Measurements from ENCODE around the gene CAPN15.

The CAPN15 gene

DNA sequence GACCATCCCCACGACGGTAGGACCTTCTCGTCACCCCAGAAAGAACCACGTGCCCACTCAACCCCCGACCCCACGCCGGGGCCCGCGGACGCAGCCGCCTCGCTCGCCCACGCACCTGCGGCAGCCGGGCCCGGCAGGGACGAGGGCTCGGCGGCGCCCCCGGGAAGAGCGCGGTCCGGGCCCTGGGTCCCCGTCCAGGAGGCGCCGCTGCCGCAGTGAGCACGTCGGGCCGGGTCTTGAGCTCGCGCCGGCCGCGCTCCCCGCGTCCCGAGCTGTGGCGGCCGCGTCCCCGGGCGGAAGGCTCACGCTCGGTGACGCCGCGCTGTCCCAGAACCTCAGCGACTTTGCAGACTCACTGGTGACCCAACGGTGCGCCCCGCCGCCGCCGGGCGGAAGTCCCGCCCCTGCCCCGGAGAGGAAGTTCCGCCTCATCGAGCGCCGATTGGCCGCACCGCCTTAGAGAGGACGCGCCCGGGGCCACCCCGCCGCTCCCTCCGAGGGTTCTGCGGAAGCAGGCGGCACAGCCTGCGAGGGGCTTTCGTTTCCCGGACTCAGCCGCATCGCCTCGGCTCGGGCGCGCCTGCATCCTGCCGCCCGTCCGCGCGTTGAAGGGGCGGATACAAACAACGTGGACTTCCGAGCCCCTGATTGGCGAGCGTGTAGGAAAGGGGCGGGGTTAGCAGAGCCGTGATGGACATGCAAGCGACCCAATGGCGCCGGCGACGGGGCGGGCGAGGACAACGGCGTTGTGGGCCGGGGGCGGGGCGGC, 61.6 kb downstream of the CAPN15 start:
- no peaks in the 10 kb centered on the region for H3K9me3 ChIP-seq (ENCODE audit: severe bottlenecking)
- peak; percentile 96 for DNase-seq (ENCODE audit: low spot score)
- H3K4me3 ChIP-seq (ENCODE audit: severe bottlenecking): peak overlapping the region; percentile 57
- peak; percentile 64 for ATAC-seq (ENCODE audit: low read depth)
- peak overlapping the region; percentile 87 for H3K27ac ChIP-seq (ENCODE audit: poor library complexity, severe bottlenecking)
- peaks cover 26% of the 10 kb centered on the region for H3K4me1 ChIP-seq (ENCODE audit: insufficient read depth, poor library complexity, severe bottlenecking)
- TF ChIP-seq, protein P1, sequence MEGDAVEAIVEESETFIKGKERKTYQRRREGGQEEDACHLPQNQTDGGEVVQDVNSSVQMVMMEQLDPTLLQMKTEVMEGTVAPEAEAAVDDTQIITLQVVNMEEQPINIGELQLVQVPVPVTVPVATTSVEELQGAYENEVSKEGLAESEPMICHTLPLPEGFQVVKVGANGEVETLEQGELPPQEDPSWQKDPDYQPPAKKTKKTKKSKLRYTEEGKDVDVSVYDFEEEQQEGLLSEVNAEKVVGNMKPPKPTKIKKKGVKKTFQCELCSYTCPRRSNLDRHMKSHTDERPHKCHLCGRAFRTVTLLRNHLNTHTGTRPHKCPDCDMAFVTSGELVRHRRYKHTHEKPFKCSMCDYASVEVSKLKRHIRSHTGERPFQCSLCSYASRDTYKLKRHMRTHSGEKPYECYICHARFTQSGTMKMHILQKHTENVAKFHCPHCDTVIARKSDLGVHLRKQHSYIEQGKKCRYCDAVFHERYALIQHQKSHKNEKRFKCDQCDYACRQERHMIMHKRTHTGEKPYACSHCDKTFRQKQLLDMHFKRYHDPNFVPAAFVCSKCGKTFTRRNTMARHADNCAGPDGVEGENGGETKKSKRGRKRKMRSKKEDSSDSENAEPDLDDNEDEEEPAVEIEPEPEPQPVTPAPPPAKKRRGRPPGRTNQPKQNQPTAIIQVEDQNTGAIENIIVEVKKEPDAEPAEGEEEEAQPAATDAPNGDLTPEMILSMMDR (IDR thresholded peaks at IDR 0.05; ENCODE audit: poor library complexity, severe bottlenecking): no peak
- no peaks in the 10 kb centered on the region for H3K36me3 ChIP-seq (ENCODE audit: low read depth)
- H3K27me3 ChIP-seq (ENCODE audit: insufficient read depth, poor library complexity, severe bottlenecking): no peaks in the 10 kb centered on the region

DNA sequence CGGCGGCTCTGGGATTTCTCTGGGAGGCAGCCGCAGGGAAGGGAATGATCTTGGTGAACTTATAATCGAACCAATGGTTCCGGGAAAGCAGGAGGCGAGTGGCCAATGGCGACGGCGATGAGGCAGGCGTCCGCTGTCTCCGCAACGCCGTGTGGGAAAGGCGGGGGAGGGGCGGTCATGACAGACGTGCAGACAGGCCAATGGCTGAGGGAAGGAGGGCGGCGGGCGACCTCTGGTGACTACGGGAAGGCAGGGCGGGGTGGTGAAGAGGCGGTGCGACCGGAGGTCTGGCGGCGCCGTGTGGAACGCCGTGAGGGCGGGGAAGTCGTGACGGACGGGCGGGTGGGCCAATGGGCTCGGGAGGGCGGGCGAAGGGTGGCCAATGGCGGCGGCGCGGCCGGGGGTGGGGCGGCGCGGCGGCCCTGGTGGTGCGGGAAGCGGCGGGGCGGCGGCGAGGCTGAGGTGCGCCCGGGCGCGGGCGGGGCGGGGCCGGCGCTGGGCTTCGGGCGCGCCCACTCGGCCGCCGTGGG, 62.2 kb downstream of the CAPN15 start, which contains the start of gene RAB40C:
RAB40C (plus strand) TSS at position 409 of the 530 bp plus-strand sequence. CDS start 226 bp downstream, outside the sequence.
- Histone ChIP-seq H3K4me3 (ENCODE audit: severe bottlenecking) (peak within 1 kb of the TSS; percentile 57), H3K27ac (ENCODE audit: poor library complexity, severe bottlenecking) (peak within 1 kb of the TSS; percentile 87), H3K4me1 (ENCODE audit: insufficient read depth, poor library complexity, severe bottlenecking) (peaks cover 26% of the 10 kb centered on the region), H3K27me3 (ENCODE audit: insufficient read depth, poor library complexity, severe bottlenecking) (no peaks in the 10 kb centered on the region), H3K36me3 (ENCODE audit: low read depth) (no peaks in the 10 kb centered on the region), H3K9me3 (ENCODE audit: severe bottlenecking) (no peaks in the 10 kb centered on the region)
- DNase-seq (ENCODE audit: low spot score) (peak; percentile 100), ATAC-seq (ENCODE audit: low read depth) (peak; percentile 72)
- TF ChIP-seq, protein P1 (IDR thresholded peaks at IDR 0.05; ENCODE audit: poor library complexity, severe bottlenecking): no peak

DNA sequence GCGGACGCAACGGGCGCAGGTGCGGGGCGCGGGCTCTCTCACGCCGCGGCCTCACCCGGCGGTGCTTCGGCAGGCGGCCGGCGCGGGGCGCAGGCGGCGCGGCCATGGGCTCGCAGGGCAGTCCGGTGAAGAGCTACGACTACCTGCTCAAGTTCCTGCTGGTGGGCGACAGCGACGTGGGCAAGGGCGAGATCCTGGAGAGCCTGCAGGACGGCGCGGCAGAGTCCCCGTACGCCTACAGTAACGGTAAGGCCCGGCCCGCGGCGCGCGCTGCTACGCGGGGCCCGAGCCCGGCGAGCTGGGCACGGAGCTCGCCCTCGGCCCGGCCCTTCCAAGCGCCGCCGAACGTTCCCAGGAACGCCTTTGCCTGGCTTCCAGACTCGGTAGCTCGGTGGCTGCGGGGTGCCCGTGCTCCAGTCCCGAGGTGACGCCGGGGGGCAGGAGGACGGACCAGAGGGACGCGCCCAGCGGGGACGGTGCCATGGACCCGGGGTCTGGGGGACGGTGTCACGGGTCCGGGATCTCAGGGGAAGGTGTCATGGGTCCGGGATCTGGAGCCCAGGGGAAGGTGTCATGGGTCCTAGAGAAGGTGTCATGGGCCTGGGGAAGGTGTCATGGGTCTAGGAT, 62.8 kb downstream of the CAPN15 start:
- TF ChIP-seq, protein P1 (IDR thresholded peaks at IDR 0.05; ENCODE audit: poor library complexity, severe bottlenecking): no peak
- ATAC-seq (ENCODE audit: low read depth) (no peak), DNase-seq (ENCODE audit: low spot score) (no peak)
- Histone ChIP-seq H3K4me1 (ENCODE audit: insufficient read depth, poor library complexity, severe bottlenecking) (peaks cover 26% of the 10 kb centered on the region), H3K27me3 (ENCODE audit: insufficient read depth, poor library complexity, severe bottlenecking) (no peaks in the 10 kb centered on the region), H3K4me3 (ENCODE audit: severe bottlenecking) (peak overlapping the region; percentile 57), H3K36me3 (ENCODE audit: low read depth) (no peaks in the 10 kb centered on the region), H3K27ac (ENCODE audit: poor library complexity, severe bottlenecking) (peak overlapping the region; percentile 87), H3K9me3 (ENCODE audit: severe bottlenecking) (no peaks in the 10 kb centered on the region)

DNA sequence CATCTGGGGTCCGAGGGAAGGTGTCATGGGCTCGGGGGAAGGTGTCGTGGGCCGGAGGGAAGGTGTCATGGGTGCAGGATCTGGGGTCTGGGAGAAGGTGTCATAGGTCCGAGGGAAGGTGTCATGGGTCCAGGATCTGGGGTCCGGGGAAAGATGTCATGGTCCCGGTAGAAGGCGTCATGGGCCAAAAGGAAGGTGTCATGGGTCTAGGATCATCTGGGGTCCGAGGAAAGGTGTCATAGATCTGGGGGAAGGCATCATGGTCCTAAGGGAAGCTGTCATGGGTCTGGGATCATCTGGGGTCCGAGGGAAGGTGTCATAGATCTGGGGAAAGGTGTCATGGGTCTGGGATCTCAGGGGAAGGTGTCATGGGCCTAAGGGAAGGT, 63.3 kb downstream of the CAPN15 start:
- TF ChIP-seq, protein P1 (IDR thresholded peaks at IDR 0.05; ENCODE audit: poor library complexity, severe bottlenecking): no peak
- Histone ChIP-seq H3K36me3 (ENCODE audit: low read depth) (no peaks in the 10 kb centered on the region), H3K4me3 (ENCODE audit: severe bottlenecking) (peak overlapping the region; percentile 57), H3K9me3 (ENCODE audit: severe bottlenecking) (no peaks in the 10 kb centered on the region), H3K27ac (ENCODE audit: poor library complexity, severe bottlenecking) (peak overlapping the region; percentile 87), H3K27me3 (ENCODE audit: insufficient read depth, poor library complexity, severe bottlenecking) (no peaks in the 10 kb centered on the region), H3K4me1 (ENCODE audit: insufficient read depth, poor library complexity, severe bottlenecking) (peaks cover 28% of the 10 kb centered on the region)
- DNase-seq (ENCODE audit: low spot score): no peak
- ATAC-seq (ENCODE audit: low read depth): no peak
